Limb (tissue), 2 donors: Measurements from ENCODE around the gene RAB11FIP3.
A peak's percentile ranks its signal among the peaks of the same experiment; 100 is the strongest.

Experiments
- DNase-seq, 2 donors: peaks; one replicate each; pipeline ENCODE4 v3.0.0-alpha.2; 2016; ENCODE audit errors: extremely low spot score in 2 of 2

RAB11FIP3 gene

DNA sequence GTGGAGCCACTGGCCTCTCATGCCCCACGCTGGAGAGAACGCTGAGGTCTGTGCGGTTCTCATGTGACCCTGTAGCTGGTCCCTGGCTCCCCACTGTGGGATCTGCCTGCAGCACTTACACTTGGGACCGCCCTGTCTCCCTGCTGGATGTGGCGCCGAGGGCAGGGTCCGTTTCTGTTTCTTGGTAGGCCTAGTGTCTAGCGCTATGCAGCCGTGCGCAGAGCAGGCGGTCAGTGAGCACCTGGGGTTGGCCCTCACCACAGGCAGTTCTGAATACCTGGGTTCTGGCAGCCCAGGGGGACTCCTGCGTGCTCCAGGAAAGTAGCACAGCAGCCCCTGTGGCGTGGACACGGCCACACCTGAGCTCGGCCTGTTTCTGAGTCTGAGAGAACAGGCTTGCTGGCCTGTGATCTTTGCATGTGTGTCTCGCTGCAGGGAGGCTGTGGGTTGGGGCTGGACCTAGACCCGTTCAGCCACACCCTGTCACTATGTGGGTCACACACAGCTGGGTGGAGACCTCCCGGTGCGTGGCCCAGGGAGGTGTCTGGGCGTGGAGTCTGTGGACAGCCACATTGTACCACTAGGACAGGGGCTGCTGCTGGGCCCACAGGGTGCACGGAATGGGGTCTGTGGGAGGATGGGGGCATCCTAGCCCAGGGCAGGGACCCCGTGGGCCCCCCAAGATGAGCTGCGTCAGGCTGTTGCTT, 104.8 kb downstream of the RAB11FIP3 start:
- no peak for DNase-seq

DNA sequence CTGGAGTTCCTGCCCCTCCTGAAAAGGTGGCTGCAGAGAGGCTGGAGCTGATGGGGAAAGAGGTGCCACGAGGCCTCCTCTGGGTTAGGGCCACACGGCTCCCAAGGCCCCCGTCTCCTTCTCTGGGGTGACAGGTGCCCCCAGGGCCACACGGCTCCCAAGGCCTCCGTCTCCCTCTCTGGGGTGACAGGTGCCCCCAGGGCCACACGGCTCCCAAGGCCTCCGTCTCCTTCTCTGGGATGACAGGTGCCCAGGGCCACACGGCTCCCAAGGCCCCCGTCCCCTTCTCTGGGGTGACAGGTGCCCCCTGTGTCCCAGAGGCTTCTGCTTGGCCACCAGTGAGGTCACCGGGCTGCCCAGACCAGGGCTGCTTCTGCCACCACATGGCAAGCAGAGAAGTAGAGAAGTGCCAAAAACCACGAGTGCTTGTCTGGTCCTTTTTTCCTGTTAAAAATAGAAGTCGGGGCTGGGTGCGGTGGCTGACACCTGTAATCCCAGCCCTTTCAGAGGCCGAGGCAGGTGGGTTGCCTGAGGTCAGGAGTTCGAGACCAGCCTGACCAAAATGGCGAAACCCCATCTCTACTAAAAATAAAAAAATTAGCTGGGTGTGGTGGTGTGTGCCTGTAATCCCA, 106.2 kb downstream of the RAB11FIP3 start:
- no peak for DNase-seq

- DNase-seq: no peak
These were observed 108.1 kb downstream of the RAB11FIP3 start for GRCh38 chr16:533391-534123.

GRCh38 chr16:534135-534534, 108.7 kb downstream of the RAB11FIP3 start:
- DNase-seq: no peak

GRCh38 chr16:534856-535445, 109.5 kb downstream of the RAB11FIP3 start:
- DNase-seq: no peak

GRCh38 chr16:535446-536405, 110.3 kb downstream of the RAB11FIP3 start:
- DNase-seq: no peak

DNA sequence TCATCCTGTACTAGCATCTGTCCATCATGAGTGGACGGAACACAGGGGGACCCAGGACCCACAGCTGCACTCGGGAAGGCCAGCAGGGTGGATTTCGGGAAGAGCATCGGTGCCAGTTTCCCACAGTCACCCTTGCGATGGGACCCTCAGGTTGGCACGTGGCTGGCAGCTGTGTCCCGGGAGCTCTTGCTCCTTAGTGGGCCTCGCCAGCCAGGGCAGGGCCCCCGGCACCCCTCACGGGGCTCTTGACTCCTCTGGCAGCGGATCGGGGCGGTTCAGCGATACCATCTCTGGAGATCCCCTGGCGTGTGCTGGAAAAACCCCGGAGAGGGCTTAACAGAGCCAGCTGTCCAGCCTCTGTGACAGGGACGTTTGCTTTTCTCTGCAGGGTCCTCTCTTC, 111.3 kb downstream of the RAB11FIP3 start:
- no peak for DNase-seq

- no peak for DNase-seq
These were observed 112.2 kb downstream of the RAB11FIP3 start for GRCh38 chr16:537415-538335.

DNA sequence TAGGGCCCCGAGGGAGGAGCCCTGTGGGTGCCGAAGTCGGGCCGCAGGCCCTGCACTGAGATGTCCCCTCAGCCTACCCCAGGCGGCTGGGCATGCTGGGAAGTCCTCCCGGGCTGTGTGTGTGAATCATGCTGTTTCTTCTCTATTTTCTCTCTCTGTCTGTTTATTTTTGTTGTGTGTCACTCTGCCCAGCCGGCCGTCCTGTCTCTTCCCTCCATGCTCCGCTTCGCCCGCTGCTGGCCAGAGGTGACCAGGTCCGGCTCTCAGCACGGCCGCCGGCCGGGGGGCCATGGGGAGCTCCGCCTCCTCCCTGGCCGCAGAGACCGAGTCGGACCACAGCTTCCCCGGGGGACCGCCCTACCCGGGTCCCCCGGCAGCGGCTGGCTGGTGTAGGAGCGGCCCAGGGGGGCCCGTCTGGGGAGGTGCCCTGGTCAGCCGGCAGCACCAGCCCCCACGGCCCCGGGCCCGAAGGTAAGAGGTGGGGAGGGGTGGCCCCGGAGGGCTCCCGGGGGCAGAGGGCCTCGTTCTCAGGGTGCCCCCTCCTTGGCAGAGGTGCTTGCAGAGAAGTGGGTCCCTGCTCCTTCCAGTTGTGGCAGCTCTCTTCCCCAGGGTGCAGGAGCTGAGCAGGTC, 114.6 kb downstream of the RAB11FIP3 start:
- no peak for DNase-seq

DNA sequence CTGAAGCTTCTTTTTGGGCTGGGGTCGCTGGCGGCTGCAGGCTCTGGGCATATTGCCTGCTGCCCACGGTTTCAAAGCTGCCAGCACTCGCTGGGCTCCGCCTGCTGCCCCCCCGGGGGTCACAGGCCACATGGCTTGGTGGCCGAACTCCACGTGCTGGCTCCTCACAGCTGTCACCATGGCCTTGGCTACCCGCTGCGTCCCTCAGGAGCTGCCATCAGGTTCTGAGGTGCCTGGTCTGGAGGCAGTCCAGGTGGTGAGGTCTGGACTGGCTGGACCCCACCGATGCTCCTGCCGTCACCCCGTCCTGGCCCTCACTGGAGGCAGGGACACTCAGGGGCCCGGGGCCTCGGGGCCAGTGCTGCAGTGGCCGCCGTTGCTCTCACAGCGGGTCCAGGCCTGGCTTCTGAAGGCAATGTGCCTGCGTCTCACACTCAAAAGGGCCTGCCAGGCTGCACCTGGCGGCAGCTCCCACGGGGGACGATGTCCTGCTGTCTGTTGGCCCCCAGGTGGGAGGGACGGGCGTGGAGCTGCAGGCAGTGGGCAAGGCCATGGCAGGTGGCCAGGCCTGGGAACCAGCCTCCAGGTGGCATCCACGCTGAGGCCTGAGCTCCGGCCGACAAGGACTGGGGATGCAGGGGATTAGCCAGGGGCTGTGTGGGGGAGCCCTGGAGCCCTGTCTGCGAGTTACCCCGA, 115.3 kb downstream of the RAB11FIP3 start:
- DNase-seq: no peak

GRCh38 chr16:543301-544164, 118.1 kb downstream of the RAB11FIP3 start:
- DNase-seq: no peak

DNA sequence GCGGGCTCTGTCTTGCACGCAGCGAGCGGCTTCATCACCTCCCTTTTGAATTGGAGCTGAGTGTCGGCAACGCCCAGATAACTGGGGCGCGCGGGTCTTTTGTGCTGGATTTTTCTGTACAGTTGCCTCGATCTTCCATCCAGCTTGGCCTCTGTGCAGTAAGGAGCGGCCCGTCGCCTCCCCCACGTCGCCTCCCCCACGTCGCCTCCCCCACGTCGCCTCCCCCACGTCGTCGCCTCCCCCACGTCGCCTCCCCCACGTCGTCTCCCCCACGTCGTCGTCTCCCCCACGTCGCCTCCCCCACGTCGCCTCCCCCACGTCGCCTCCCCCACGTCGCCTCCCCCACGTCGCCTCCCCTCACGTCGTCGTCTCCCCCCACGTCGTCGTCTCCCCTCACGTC, 119.1 kb downstream of the RAB11FIP3 start:
- DNase-seq: no peak

GRCh38 chr16:546909-547770, 121.7 kb downstream of the RAB11FIP3 start:
- peak; percentile 21 to 65 for DNase-seq

DNA sequence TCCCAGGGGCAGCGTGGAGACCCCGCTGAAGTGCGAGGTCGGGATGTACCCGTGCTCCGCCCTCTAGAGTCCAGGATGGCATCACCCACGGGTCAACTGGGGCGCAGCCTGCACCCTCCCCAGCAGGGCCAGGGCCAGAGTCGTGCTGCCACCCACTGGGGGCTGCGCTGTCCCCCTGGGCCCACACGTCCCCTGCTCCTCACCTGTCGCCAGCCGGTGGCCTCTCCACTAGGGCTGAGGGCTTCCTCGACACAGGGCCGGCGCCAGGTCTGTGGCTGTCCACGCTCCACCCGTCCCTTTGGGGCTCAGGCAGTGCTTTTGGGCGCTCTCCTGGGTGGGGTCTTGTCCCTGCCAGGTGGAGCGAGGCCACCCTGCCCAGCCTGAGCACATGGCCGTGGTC, 123.1 kb downstream of the RAB11FIP3 start:
- DNase-seq: no peak

- no peak for DNase-seq
These were observed 124.3 kb downstream of the RAB11FIP3 start for GRCh38 chr16:549544-550263.

- DNase-seq: no peak
These were observed 125.8 kb downstream of the RAB11FIP3 start for GRCh38 chr16:551210-551609.
